GM12872 (cell line): Measurements from ENCODE around the gene NPR2.

Experiments used
- TF ChIP-seq, protein P1 (sequence below): IDR thresholded peaks from 3 replicates; pipeline ENCODE4 v1.5.1; 2011; ENCODE audit warnings: low read depth, mild to moderate bottlenecking, low read length, moderate library complexity; ENCODE audit not compliant: insufficient read depth

NPR2 gene

DNA sequence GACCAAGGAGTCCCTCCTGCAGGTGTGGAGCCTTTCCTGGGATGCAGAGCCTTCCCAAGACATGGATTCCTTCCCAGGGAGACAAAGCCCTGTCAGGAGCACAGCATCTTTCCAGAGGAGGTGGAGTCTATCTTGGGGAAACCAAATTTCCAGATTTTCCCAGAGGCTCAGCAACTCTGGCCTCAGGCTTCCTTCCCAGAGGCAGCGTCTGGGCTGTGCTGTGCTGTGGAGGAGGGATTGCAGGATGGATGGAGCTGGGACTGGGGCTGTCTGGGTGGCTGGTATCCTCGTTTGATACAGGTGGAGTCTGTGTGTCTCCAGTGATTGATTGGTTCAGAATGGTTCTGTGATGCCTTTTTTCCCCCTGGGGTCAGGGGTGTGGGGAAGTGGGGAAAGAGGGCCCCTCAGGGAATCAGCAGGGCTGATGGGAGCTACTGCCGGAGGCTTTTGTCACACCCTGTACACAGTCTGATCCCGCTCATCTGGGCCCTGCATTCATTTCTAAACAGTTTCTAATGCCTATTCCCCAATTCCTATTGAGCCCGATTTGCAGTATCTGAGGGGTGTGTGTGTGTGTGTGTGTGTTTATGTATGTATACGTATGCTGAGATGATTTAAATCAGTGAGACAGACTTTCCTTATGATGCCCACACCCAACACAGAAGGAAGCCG lies 62.8 kb downstream of the NPR2 start:
- TF ChIP-seq, protein P1, sequence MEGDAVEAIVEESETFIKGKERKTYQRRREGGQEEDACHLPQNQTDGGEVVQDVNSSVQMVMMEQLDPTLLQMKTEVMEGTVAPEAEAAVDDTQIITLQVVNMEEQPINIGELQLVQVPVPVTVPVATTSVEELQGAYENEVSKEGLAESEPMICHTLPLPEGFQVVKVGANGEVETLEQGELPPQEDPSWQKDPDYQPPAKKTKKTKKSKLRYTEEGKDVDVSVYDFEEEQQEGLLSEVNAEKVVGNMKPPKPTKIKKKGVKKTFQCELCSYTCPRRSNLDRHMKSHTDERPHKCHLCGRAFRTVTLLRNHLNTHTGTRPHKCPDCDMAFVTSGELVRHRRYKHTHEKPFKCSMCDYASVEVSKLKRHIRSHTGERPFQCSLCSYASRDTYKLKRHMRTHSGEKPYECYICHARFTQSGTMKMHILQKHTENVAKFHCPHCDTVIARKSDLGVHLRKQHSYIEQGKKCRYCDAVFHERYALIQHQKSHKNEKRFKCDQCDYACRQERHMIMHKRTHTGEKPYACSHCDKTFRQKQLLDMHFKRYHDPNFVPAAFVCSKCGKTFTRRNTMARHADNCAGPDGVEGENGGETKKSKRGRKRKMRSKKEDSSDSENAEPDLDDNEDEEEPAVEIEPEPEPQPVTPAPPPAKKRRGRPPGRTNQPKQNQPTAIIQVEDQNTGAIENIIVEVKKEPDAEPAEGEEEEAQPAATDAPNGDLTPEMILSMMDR, result no peak

DNA sequence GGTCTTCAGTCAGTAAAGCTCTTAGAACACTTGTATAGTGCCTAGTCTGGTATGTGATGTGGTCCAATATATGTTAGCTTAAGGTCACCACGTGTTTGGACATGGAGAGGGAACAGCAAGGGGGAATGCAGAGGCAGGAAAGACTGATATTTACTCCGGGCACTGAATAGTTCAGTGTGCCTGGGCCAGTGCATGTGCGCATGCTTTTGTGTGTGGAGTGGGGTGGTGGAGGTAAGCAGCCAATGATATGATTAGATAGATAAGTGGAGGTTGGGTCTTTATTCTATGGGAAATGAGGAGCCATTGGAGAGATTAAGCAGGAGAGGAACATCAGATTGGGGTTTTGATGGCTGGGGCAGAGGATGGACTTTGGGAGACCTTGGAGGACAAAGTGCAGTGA lies 64.8 kb downstream of the NPR2 start:
- TF ChIP-seq, protein P1, result no peak

DNA sequence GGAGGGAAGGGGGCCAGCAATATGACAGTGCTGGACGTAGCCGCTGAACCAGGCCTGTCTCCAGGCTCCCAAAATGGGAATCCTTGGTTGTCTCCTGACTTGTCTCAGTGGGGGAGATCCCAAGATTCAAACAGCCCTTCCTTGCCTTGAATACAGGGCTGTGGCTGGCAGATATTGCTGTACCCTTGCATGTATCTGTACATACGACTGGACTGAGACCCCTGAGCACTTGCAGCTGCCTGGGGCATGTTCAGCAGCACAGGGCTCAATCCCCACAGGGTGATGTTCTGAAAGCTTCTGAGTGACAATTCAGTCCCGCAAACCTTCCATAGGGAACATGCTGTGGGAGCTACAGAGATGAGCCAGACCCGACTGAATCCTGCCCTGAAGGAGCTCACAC lies 65.5 kb downstream of the NPR2 start:
- TF ChIP-seq, protein P1, result no peak

DNA sequence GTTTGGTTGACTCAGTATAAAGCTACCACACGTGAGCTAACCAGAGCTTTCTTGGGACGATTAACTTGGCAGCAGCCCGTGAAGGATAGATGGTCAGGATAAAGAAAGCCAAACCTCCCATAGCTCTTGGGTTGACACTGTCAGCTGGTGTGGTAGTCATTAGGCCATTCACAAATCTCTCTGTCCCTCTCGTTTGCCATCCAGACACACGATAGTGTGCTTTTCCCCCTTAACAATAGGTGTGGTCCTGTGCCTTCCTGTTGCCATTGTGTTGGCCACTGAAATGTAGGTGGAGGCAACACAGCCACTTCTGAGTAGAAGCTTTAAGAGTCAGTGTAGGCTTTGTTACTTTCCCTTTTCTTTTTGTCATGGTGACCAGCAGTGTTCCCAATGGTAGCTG lies 67.1 kb downstream of the NPR2 start:
- TF ChIP-seq, protein P1, result no peak
